ENCODE data around the gene ECEL1. TPM values are rescaled to one million over a fixed set of nuclear protein-coding genes. Genes with fewer than 3 reads are reported as not detected.
A peak's percentile ranks its signal among the peaks of the same experiment; 100 is the strongest.
"Not testable (repeated sequence)": the region's sequence is repeated elsewhere in the genome, so short reads cannot be mapped to it uniquely, and the experiment has no call there.

ECEL1 gene
- total and polyA plus RNA-seq, 7 donors, result 0.16 to 6.1 (median 0.71) TPM; not detected in 2

DNA sequence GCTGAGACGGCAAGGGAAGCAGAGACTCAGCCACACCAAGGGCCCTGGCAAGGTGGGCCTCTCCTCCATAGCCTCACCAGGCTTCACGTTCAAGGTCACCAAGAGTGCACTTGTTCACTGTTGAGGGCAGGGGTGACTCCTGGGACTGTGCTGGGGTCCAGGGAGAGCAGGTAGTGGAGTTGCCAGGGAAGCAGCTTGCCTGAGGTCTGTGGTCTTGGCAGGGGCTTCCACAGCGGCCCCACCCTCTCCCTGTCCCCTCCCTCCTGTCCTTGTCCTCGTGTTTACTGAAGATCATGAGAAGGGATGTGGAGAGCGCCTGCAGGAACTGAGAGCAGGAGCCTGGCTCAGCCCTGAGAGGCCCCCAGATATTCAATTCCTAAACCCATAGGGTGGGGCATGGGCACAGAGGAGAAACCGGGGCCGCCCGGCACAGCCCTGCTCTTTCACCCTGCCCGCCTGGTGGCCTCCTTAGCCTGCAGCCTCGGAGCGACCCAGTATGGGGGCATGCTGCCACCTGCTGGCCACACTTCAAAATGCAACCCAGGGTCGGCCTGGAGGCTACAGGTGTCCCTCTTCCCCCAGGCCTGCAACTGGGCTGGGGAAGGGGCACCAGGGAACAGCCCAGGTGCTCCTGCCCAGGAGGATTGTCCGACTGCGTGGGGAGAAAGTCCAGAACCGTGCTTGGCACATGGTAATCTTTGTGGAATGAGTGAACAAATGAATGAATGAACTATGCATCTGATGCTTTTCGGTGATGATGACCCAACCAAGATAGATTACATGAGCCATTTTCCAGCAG is 47.2 kb downstream of the ECEL1 start:
- H3K4me3 ChIP-seq, result not testable (repeated sequence)
- 10 to 16% methylated on average over 13 to 16 of the region's 16 CpGs for WGBS, 2 donors
- TF ChIP-seq, protein P1, sequence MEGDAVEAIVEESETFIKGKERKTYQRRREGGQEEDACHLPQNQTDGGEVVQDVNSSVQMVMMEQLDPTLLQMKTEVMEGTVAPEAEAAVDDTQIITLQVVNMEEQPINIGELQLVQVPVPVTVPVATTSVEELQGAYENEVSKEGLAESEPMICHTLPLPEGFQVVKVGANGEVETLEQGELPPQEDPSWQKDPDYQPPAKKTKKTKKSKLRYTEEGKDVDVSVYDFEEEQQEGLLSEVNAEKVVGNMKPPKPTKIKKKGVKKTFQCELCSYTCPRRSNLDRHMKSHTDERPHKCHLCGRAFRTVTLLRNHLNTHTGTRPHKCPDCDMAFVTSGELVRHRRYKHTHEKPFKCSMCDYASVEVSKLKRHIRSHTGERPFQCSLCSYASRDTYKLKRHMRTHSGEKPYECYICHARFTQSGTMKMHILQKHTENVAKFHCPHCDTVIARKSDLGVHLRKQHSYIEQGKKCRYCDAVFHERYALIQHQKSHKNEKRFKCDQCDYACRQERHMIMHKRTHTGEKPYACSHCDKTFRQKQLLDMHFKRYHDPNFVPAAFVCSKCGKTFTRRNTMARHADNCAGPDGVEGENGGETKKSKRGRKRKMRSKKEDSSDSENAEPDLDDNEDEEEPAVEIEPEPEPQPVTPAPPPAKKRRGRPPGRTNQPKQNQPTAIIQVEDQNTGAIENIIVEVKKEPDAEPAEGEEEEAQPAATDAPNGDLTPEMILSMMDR (IDR thresholded peaks at IDR 0.05), result peak; percentile 75 to 93 (median 86)

DNA sequence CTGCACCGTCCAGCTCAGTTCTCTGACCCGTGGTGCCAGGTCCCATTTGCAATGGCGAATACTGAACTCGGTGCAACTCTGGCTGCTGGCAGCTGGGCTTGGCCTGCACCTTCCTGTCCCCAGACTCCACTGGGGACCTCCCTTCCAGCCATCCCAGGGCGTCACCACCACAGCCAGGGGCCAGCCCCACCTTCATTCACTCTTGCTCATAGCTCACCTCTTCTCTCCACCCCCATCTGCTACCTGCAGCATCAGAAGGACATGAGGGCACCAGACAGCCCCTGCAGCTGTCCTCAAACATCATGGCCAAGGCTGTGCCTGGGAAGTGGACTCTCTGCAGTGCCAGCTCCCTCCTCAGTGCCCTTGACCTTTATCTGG is 47.9 kb downstream of the ECEL1 start:
- Histone ChIP-seq H3K9me3 (no peaks in the 10 kb centered on the region), H3K27ac (no peak overlapping the region), H3K4me1 (peaks cover 0 to 3% (median 0%) of the 10 kb centered on the region in 4 donors), H3K27me3 (peaks cover 0 to 2% (median 0%) of the 10 kb centered on the region in 3 donors), H3K4me3 (no peak overlapping the region), H3K36me3 (no peaks in the 10 kb centered on the region)
- no peak for DNase-seq
- intact Hi-C loops (cut with DNase I), result loop anchor here (2.0 to 5.0 kb wide), 3 partner anchors 83 to 532 kb away; no protein-coding TSS in a partner anchor
- TF ChIP-seq POLR2AphosphoS5 (IDR thresholded peaks at IDR 0.05) (no peak), POLR2A (IDR thresholded peaks at IDR 0.05) (no peak), EP300 (IDR thresholded peaks at IDR 0.05) (no peak)
- TF ChIP-seq, protein P1 (IDR thresholded peaks at IDR 0.05), result peak in 1 of 4 experiments; percentile 38
- WGBS, 2 donors, result 13 to 39% methylated on average over 3 of the region's 5 CpGs

More for the DNA sequence above, 47.2 kb downstream of the ECEL1 start:
- not testable (repeated sequence) for H3K27ac ChIP-seq, H3K27me3 ChIP-seq, H3K36me3 ChIP-seq, H3K9me3 ChIP-seq, H3K4me1 ChIP-seq
- peak; percentile 88 for DNase-seq
- intact Hi-C loops (cut with DNase I), result loop anchor here (2.0 to 5.0 kb wide), 2 partner anchors 82 to 518 kb away; no protein-coding TSS in a partner anchor

- peaks cover 0 to 3% (median 0%) of the 10 kb centered on the region in 4 donors for H3K4me1 ChIP-seq
- H3K27me3 ChIP-seq, result no peaks in the 10 kb centered on the region
- H3K27ac ChIP-seq, result no peak overlapping the region
- TF ChIP-seq EP300 (IDR thresholded peaks at IDR 0.05) (no peak), POLR2A (IDR thresholded peaks at IDR 0.05) (no peak), POLR2AphosphoS5 (IDR thresholded peaks at IDR 0.05) (no peak)
- TF ChIP-seq, protein P1 (IDR thresholded peaks at IDR 0.05), result peak in 3 of 4 experiments; percentile 20 to 68 (median 44)
- H3K36me3 ChIP-seq, result no peaks in the 10 kb centered on the region
- H3K4me3 ChIP-seq, result no peak overlapping the region
- whole genome bisulfite sequencing, 2 donors, result 72 to 79% methylated on average over 21 of the region's 22 CpGs
- no peaks in the 10 kb centered on the region for H3K9me3 ChIP-seq
- intact Hi-C loops (cut with DNase I), result loop anchor here (5.0 kb wide), 1 partner anchor 532 kb away; no protein-coding TSS in a partner anchor
- no peak for DNase-seq
Measured at GRCh38 chr2:232438951-232439757, 48.5 kb downstream of the ECEL1 start.

- intact Hi-C loops (cut with DNase I), result loop anchor here (5.0 kb wide), 1 partner anchor 531 kb away; no protein-coding TSS in a partner anchor
- Histone ChIP-seq H3K36me3 (no peaks in the 10 kb centered on the region), H3K9me3 (no peaks in the 10 kb centered on the region), H3K4me1 (peaks cover 0 to 3% (median 0%) of the 10 kb centered on the region in 4 donors), H3K27me3 (no peaks in the 10 kb centered on the region), H3K4me3 (no peak overlapping the region), H3K27ac (no peak overlapping the region)
- no peak for DNase-seq
- TF ChIP-seq POLR2A (IDR thresholded peaks at IDR 0.05) (no peak), EP300 (IDR thresholded peaks at IDR 0.05) (no peak), POLR2AphosphoS5 (IDR thresholded peaks at IDR 0.05) (no peak)
- TF ChIP-seq, protein P1 (IDR thresholded peaks at IDR 0.05), result no peak
- WGBS, 2 donors, result 82 to 88% methylated on average over 12 of the region's 12 CpGs
Measured at GRCh38 chr2:232438091-232438490, 49.5 kb downstream of the ECEL1 start.
